Measurements from ENCODE around the gene GPC3.

- TF ChIP-seq CTCF (conservative IDR thresholded peaks at IDR 0.05; ENCODE audit: low read depth in 2 of 2) (no peak), EZH2phosphoT487 (IDR thresholded peaks at IDR 0.05; ENCODE audit: unreplicated experiment) (no peak), POLR2AphosphoS5 (IDR thresholded peaks at IDR 0.05; ENCODE audit: low read depth) (no peak), ZNF114 (CRISPR knock-in tag; IDR thresholded peaks at IDR 0.05) (no peak), REST (IDR thresholded peaks at IDR 0.05; ENCODE audit: unreplicated experiment) (no peak)
These were observed 458.0 kb downstream of the GPC3 start for GRCh38 chrX:133527415-133527814.

Measured in GM23338 (cell line).